ENCODE results near the gene S100A16.

- peak; percentile 54 to 60 for TF ChIP-seq POLR2A (IDR thresholded peaks at IDR 0.05)
- TF ChIP-seq CTCF (IDR thresholded peaks at IDR 0.05) = peak in 4 of 6 experiments; percentile 7 to 33 (median 24)
Measured at GRCh38 chr1:153658400-153659174, 45.6 kb upstream of the S100A16 start, which contains the start of gene SNAPIN.

Measured in Peyer's patch (tissue), 4 donors.